Anterior cingulate cortex (tissue), 58 donors: ENCODE measurements around the gene RS1.

Source experiments
- DNase-seq, 58 donors: peaks; one replicate each; lab custom pipeline; 2025; lab: John Stamatoyannopoulos, UW

The RS1 gene

DNA sequence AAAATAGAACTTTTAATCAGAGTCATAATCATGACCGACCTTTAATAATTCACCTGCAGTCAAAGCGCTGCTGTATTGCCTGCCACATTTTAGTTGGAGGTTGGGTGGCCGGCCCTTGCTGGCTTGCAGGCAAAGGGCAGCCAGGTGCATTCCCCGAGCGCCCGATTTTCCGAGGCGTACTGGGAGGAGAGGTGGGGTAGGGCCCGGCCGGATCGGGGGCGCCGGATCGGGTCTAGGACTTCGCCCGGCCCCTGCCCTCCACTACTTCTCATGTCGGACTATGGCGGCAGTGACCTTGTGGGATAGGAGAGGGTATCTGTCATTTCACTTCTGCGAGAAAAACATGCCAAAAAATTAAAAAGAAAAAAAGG is 2.5 kb upstream of the RS1 start:
- DNase-seq = peak in 31 of 58 donors; percentile 0 to 36 (median 12)

GRCh38 chrX:18668071-18668835 is 3.7 kb downstream of the RS1 start:
- no peak for DNase-seq

GRCh38 chrX:18666614-18667013 is 5.3 kb downstream of the RS1 start:
- DNase-seq = no peak

GRCh38 chrX:18664947-18665346 is 7.0 kb downstream of the RS1 start:
- no peak for DNase-seq

DNA sequence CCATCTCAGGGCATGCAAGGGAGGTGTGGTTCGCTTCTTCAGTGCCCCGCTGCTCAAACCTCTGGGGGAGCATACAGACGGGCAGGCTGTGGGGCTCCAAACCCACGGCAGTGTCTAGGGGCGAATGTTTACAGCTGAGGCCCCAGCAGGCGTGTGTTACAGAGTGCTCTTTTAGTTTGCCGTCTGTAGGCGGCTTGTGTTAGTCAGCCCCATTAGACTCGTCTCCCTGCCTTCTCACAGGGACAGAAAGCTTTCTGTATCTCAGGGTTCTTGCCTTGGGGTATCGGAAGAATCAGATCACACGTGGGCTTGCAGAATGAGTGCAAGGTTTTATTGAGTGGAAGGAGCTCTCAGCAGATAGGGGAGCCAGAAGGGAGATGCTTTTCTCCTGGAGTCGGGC is 10.6 kb downstream of the RS1 start:
- no peak for DNase-seq

GRCh38 chrX:18654875-18655836 is 16.8 kb downstream of the RS1 start:
- no peak for DNase-seq

DNA sequence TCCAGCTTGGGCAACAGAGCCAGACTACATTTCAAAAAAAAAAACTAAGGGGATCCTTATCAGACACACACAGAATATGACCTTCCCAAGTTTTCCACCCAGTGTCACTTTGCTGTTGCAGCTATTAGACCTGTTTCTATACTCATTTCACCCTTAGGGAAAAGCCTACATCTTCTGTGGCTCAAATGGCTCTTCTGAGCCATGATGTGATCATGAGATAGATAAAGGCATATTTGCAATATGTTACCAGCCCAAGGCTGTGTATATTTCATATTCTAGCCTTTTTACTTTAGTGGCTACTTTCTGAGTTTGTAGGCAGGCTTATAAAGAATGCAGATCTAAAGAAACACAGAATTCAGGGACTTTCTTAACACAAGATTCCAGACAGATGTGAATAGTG is 19.3 kb downstream of the RS1 start:
- DNase-seq = no peak

DNA sequence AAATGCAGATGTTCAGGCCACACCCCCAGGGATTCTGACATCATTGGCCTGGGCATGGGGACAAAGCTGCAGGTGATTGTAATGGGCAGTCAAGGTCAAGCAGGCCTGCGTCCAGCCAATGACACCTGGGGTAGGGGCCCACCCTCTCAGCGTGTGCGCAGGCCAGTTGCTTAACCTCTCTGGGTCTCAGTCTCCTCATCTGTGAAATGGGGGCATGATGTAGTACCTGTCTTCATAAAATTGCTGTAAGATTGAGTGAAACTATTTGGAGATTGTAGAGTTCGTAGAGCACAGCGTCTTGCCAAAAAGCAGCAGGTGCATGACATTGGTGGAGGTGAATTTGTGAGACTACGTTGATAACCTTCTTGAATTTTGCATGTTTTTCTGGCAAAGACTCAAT is 21.2 kb downstream of the RS1 start:
- no peak for DNase-seq

- no peak for DNase-seq
Observed at GRCh38 chrX:18649498-18649951, 22.4 kb downstream of the RS1 start.

GRCh38 chrX:18647621-18648020 is 24.3 kb downstream of the RS1 start:
- DNase-seq = no peak

DNA sequence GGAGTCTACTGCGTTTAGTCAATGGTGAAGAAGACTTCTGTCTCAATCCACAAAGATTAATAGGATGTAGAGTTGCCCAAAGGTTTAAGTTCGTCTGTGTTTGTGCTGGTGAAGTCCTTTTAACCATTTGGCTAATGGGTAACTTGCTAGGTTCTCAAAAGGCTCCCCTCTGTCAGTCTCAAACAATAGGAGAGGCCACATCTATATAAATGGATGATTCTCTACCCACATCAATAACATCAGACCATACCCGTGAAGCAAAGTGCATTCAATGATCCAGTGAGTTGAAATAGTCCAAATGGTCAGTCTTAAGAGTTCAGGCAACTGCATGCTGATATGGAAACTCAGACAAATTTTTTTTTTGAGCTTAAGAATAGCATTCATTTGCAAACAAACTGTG is 28.1 kb downstream of the RS1 start:
- DNase-seq = no peak

DNA sequence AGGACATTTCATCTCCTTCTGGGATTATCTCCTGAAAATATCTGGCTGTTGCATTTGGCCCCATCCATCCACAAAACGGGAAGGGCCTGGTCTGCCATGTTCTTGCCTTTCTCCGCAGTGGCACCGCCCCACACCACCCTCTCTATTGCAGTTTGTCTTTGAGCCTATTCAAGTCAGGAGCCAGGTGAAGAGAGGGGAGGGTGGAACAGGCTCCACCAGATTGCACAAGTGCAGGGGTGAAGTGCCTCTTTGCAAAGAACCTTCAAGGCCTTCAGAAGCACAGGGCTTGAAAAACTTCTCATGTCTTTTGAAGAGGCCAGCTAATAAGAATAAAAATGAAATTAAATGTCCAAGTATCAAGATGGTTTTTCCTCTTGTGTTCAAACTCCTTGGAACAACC is 28.7 kb downstream of the RS1 start:
- no peak for DNase-seq

- peak in 4 of 58 donors; percentile 0 to 6 (median 4) for DNase-seq
Observed at GRCh38 chrX:18640686-18641085, 31.2 kb downstream of the RS1 start.

DNA sequence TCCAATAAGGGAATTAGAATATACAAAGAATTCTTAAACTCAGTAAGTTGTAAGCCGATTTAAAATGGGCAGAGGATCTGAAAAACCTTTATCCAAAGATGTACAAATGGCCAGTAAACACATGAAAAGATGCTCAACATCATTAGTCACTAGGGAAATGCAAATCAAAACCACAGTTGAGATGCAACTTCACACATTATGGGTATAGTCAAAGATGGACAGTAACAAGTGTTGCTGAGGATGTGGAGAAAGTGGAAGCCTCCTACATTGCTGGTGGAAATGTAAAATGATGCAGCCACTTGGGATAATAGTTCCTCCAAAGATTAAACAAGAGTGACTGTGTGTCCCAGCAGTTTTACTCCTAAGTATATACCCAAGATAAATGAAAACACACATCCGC is 32.6 kb downstream of the RS1 start:
- no peak for DNase-seq

GRCh38 chrX:18638398-18638797 is 33.5 kb downstream of the RS1 start:
- no peak for DNase-seq

DNA sequence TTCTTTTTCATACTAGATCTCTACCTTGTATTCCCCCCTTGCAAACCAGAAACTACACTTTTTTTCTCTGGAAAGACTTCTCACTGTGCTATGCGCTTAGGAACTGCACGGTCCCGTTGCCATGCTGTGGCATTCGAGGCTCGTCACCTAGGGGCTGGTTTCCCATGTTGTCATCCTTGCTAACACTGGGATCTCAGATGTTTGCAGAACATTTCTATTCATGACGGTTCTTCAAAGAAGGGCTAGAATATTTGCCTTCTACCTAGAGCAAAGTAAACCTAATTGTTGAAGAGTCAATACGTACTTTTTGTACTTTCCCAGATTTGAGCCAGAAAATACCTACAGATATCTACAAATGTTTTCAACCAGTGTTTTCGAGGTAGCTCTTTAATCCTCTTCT is 41.0 kb downstream of the RS1 start:
- no peak for DNase-seq

- DNase-seq = no peak
Observed at GRCh38 chrX:18624599-18624998, 47.3 kb downstream of the RS1 start.

DNA sequence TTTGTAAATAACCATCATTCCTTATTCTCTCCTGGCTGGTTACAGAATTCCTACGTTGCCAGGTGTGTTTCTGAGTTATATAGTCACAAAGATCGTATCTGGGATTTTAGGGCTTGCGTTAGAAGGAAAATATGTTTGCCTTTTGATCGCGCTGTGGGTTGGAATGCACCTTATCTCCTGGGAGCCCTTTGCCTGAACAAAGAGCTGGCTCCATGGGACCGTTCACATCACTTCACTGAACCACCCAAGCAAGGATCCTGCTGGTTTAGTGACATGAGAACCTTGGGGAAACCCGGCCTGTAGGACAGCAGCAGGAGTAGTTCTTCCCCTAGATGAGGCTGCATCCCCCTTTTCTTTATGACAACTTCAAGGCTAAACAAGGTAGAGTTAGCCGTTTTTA is 51.6 kb downstream of the RS1 start:
- no peak for DNase-seq

DNA sequence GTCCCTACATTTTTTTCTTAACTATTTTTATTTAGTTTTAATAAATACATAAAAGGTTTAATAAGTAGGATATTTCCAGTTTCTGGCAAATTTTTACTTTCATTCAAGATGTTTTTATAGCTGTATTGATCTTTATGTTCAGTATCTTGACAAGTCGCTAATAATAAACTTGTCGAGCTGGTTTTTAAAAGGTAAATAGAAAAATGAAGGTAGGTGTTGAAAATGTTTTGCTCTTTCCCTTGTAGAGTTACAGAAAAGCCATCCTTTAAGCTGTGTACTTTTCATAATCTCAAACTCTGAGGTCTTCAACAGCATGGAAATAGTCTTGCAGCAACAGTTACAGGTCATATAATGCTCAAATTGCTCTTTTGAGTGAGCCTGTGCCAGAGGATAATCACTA is 52.6 kb downstream of the RS1 start:
- no peak for DNase-seq

DNA sequence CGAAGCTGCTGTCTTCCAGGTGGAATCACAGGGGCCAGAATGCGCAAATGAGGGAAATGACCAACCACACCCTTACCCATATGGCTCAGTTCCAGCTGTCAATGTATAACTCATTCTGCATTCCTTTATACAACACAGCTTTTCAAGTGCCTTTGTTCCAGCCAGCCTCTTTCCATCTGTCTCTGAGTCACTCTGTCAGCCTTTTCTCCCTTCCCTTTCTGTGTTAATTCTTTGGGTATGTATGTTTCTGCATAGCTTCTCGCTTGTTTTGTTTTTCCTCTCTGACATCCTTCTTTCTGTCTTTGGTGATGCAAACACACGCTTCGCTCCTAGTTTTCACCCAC is 54.5 kb downstream of the RS1 start:
- DNase-seq = no peak

DNA sequence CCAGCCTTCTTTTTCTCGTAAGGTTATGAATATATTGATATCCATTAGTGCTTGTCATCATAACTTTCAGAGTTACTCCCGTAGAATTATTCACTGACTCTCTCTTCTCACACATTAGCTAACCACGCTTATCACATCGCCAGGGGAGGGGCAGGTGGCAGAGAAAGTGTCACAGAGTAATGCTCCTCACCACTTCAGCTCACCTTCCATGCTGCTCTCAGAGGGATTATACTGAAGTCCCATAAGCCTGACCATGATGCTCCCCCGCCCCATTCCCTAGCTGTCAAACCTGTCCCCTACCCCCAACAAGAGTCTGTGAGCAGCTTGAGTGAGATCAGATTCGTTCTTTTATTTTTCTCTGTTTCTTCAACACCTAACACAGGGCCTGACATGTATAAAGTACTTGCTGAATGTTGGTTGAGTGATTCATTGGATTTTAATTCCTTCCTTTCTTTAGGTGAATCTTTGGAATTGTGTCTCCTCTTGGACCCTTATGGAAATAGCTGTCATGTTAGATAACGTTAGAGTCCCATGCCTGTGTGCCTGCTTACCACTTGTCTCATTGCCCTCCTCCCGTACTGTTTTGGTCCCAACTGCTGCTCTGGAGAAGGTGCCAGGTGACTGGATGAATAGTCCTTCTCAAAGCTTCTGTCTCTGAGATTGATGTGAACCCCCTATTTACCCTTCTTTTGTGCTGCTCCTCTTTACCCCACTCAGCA is 55.1 kb downstream of the RS1 start:
- no peak for DNase-seq
